GM23338 (cell line): ENCODE results near the gene CCNA2. TPM values are rescaled to one million over a fixed set of nuclear protein-coding genes. Genes with fewer than 3 reads are reported as not detected.

Experiments used
- ATAC-seq: fragments of 200-7000 bp; cut with Tn5 transposase; 3 replicates; pipeline ENCODE4 v1.9.1; 2020
- DNase-seq: peaks from one replicate; pipeline ENCODE4 v3.0.0-alpha.2; 2015; ENCODE audit warnings: low spot score
- H2AFZ ChIP-seq: fragments of 200-600 bp; sonication (generic); 2 replicates; pipeline ENCODE4 v1.8.0; 2016; ENCODE audit warnings: antibody characterized with exemption, mild to moderate bottlenecking, moderate library complexity
- H3F3A ChIP-seq: fragments of 200-600 bp; sonication (generic); replicated peaks from 2 replicates; pipeline ENCODE4 v1.8.0; 2017; ENCODE audit warnings: antibody characterized with exemption, mixed run types, low read depth
- H3K27ac ChIP-seq: fragments of 200-600 bp; sonication (generic); 2 replicates; pipeline ENCODE4 v1.6.1; 2016; ENCODE audit warnings: low read depth
- H3K27me3 ChIP-seq: fragments of 200-600 bp; sonication (generic); 2 replicates; pipeline ENCODE4 v1.8.0; 2016; ENCODE audit warnings: mild to moderate bottlenecking, mixed run types, moderate library complexity; ENCODE audit not compliant: insufficient read depth
- H3K36me3 ChIP-seq: fragments of 200-600 bp; sonication (generic); 2 replicates; pipeline ENCODE4 v1.8.0; 2016; ENCODE audit warnings: mild to moderate bottlenecking; ENCODE audit not compliant: insufficient read depth
- H3K4me1 ChIP-seq: fragments of 200-600 bp; sonication (generic); 2 replicates; pipeline ENCODE4 v1.8.0; 2016; ENCODE audit warnings: mild to moderate bottlenecking, moderate library complexity; ENCODE audit not compliant: insufficient read depth
- H3K4me2 ChIP-seq: fragments of 200-600 bp; sonication (generic); 2 replicates; pipeline ENCODE4 v1.7.1; 2017; ENCODE audit warnings: mixed run types
- H3K4me3 ChIP-seq: fragments of 200-600 bp; sonication (generic); 2 replicates; pipeline ENCODE4 v1.6.1; 2016; ENCODE audit warnings: mixed run types
- H3K79me2 ChIP-seq: fragments of 200-600 bp; sonication (generic); replicated peaks from 2 replicates; pipeline ENCODE4 v1.8.0; 2017; ENCODE audit warnings: mild to moderate bottlenecking; ENCODE audit not compliant: insufficient read depth
- H3K9me2 ChIP-seq: fragments of 200-600 bp; sonication (generic); 2 replicates; pipeline ENCODE4 v1.8.0; 2017; ENCODE audit not compliant: insufficient read depth
- H4K20me1 ChIP-seq: fragments of 200-600 bp; sonication (generic); replicated peaks from 2 replicates; pipeline ENCODE4 v1.8.0; 2017; ENCODE audit warnings: mild to moderate bottlenecking; ENCODE audit not compliant: insufficient read depth
- H3K27ac Mint-ChIP-seq: 2 replicates; pipeline ENCODE4 v1.8.0; 2020; ENCODE audit warnings: inconsistent platforms, mild to moderate bottlenecking, moderate library complexity, mixed read lengths
- H3K27me3 Mint-ChIP-seq: 3 replicates; pipeline ENCODE4 v1.8.0; 2022; ENCODE audit warnings: low read depth, mild to moderate bottlenecking, moderate library complexity, mixed read lengths, inconsistent platforms; ENCODE audit not compliant: insufficient read depth, poor library complexity
- H3K36me3 Mint-ChIP-seq: 3 replicates; pipeline ENCODE4 v1.8.0; 2021; ENCODE audit warnings: low read depth, mild to moderate bottlenecking, inconsistent platforms, moderate library complexity, mixed read lengths
- H3K4me1 Mint-ChIP-seq: 3 replicates; pipeline ENCODE4 v1.8.0; 2020; ENCODE audit warnings: mild to moderate bottlenecking, inconsistent platforms, mixed read lengths
- H3K4me3 Mint-ChIP-seq: 3 replicates; pipeline ENCODE4 v1.8.0; 2021; ENCODE audit warnings: moderate library complexity, mild to moderate bottlenecking, inconsistent platforms, mixed read lengths
- H3K9me3 Mint-ChIP-seq: 3 replicates; pipeline ENCODE4 v1.8.0; 2020; ENCODE audit warnings: moderate library complexity, mild to moderate bottlenecking, inconsistent platforms, mixed read lengths
- CREB1 ChIP-seq: fragments of 250-450 bp; sonication (Bioruptor Pico); IDR thresholded peaks from 2 replicates; pipeline ENCODE4 v1.5.0; 2020; ENCODE audit warnings: low read depth, mild to moderate bottlenecking, moderate library complexity
- ETS1 ChIP-seq: IDR thresholded peaks from 2 replicates; pipeline ENCODE4 v1.6.1; 2016; ENCODE audit warnings: antibody characterized with exemption
- EZH2 ChIP-seq: fragments of 200-600 bp; sonication (generic); IDR thresholded peaks from one replicate; pipeline ENCODE4 v1.8.0; 2017; ENCODE audit warnings: antibody characterized with exemption, mild to moderate bottlenecking, low read depth; ENCODE audit not compliant: unreplicated experiment
- JUNB ChIP-seq: IDR thresholded peaks from one replicate; pipeline ENCODE4 v1.6.1; 2016; ENCODE audit warnings: antibody characterized with exemption; ENCODE audit not compliant: unreplicated experiment
- NANOG ChIP-seq: IDR thresholded peaks from 2 replicates; pipeline ENCODE4 v1.6.1; 2016; ENCODE audit warnings: antibody characterized with exemption, borderline replicate concordance
- POLR2AphosphoS5 ChIP-seq: IDR thresholded peaks from 2 replicates; pipeline ENCODE4 v1.6.1; 2016; ENCODE audit warnings: antibody characterized with exemption, low read depth
- STAT1 ChIP-seq: IDR thresholded peaks from one replicate; pipeline ENCODE4 v1.6.1; 2016; ENCODE audit warnings: antibody characterized with exemption; ENCODE audit not compliant: unreplicated experiment
- ZNF462 ChIP-seq: fragments of 250-450 bp; sonication (Bioruptor Pico); IDR thresholded peaks from 2 replicates; pipeline ENCODE4 v1.5.0; 2020; ENCODE audit warnings: mild to moderate bottlenecking, moderate library complexity
- polyA plus RNA-seq: library from polyadenylated mRNA; unstranded; fragments of >200 nt; fragmentation: Nextera tagmentation; extraction: Ambion mirVana; gene quantifications from 2 replicates; pipeline ENCODE4 v1.2.1, GENCODE V29; 2016
- total RNA-seq: library from RNA; depleted of rRNA; stranded (reverse); fragments of >200 nt; shearing (Covaris generic); gene quantifications from 2 replicates; pipeline ENCODE4 v1.2.3, GENCODE V29; 2014
- TF ChIP-seq, protein P1 (sequence below), 2 experiments: fragments of 200-600 bp in 1 of 2; sonication (generic) in 1 of 2; conservative IDR thresholded peaks; 2 replicates each; pipeline versions ENCODE4 v1.5.1 to v1.6.1; 2016 to 2017; ENCODE audit warnings: antibody characterized with exemption in 2 of 2, low read depth in 2 of 2, mild to moderate bottlenecking in 2 of 2, moderate library complexity in 1 of 2
- TF ChIP-seq, protein P2 (sequence below): IDR thresholded peaks from one replicate; pipeline ENCODE4 v1.6.1; 2018; ENCODE audit warnings: antibody characterized with exemption; ENCODE audit not compliant: unreplicated experiment

CCNA2 gene
- total and polyA plus RNA-seq, 2 experiments from 2014 or later: 60.5 to 160 TPM

- H2AFZ ChIP-seq: no peak overlapping the region
- no peak for ATAC-seq
These were observed 56.5 kb downstream of the CCNA2 start for GRCh38 chr4:121767166-121767565.

More at GRCh38 chr4:121767166-121767565, 56.5 kb downstream of the CCNA2 start:
- DNase-seq: no peak
- Histone ChIP-seq H3K4me3 (no peak overlapping the region), H3K79me2 (no peaks in the 10 kb centered on the region), H3K27ac (no peak overlapping the region), H3F3A (no peaks in the 10 kb centered on the region), H3K4me1 (peaks cover 20% of the 10 kb centered on the region), H3K4me2 (no peak overlapping the region), H3K36me3 (no peaks in the 10 kb centered on the region), H3K27me3 (peaks cover 74% of the 10 kb centered on the region), H3K9me2 (no peaks in the 10 kb centered on the region), H4K20me1 (no peaks in the 10 kb centered on the region)
- TF ChIP-seq ETS1 (no peak), NANOG (no peak), POLR2AphosphoS5 (no peak), JUNB (no peak), STAT1 (no peak), ZNF462 (CRISPR knock-in tag) (no peak), CREB1 (CRISPR knock-in tag) (no peak), EZH2 (no peak)
- TF ChIP-seq, protein P1, sequence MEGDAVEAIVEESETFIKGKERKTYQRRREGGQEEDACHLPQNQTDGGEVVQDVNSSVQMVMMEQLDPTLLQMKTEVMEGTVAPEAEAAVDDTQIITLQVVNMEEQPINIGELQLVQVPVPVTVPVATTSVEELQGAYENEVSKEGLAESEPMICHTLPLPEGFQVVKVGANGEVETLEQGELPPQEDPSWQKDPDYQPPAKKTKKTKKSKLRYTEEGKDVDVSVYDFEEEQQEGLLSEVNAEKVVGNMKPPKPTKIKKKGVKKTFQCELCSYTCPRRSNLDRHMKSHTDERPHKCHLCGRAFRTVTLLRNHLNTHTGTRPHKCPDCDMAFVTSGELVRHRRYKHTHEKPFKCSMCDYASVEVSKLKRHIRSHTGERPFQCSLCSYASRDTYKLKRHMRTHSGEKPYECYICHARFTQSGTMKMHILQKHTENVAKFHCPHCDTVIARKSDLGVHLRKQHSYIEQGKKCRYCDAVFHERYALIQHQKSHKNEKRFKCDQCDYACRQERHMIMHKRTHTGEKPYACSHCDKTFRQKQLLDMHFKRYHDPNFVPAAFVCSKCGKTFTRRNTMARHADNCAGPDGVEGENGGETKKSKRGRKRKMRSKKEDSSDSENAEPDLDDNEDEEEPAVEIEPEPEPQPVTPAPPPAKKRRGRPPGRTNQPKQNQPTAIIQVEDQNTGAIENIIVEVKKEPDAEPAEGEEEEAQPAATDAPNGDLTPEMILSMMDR (conservative IDR thresholded peaks at IDR 0.05; ENCODE audit: low read depth in 2 of 2): no peak
- TF ChIP-seq, protein P2, sequence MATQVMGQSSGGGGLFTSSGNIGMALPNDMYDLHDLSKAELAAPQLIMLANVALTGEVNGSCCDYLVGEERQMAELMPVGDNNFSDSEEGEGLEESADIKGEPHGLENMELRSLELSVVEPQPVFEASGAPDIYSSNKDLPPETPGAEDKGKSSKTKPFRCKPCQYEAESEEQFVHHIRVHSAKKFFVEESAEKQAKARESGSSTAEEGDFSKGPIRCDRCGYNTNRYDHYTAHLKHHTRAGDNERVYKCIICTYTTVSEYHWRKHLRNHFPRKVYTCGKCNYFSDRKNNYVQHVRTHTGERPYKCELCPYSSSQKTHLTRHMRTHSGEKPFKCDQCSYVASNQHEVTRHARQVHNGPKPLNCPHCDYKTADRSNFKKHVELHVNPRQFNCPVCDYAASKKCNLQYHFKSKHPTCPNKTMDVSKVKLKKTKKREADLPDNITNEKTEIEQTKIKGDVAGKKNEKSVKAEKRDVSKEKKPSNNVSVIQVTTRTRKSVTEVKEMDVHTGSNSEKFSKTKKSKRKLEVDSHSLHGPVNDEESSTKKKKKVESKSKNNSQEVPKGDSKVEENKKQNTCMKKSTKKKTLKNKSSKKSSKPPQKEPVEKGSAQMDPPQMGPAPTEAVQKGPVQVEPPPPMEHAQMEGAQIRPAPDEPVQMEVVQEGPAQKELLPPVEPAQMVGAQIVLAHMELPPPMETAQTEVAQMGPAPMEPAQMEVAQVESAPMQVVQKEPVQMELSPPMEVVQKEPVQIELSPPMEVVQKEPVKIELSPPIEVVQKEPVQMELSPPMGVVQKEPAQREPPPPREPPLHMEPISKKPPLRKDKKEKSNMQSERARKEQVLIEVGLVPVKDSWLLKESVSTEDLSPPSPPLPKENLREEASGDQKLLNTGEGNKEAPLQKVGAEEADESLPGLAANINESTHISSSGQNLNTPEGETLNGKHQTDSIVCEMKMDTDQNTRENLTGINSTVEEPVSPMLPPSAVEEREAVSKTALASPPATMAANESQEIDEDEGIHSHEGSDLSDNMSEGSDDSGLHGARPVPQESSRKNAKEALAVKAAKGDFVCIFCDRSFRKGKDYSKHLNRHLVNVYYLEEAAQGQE: no peak
- Mint-ChIP-seq H3K27me3 (peaks cover 49% of the 10 kb centered on the region), H3K27ac (no peak overlapping the region), H3K4me1 (peaks cover 17% of the 10 kb centered on the region; the same call in 2 of the 3 replicates), H3K36me3 (no peaks in the 10 kb centered on the region), H3K4me3 (no peak overlapping the region), H3K9me3 (no peaks in the 10 kb centered on the region)
